HL-60/S4 treated with retinoic acid at 250 ng/mL for 4 days and 3 days (cell line): ENCODE data around the gene AGMO.

Experiments used
- in situ Hi-C: fragments of 300-500 bp; cut with MboI; formaldehyde crosslinking; loops from 2 replicates; pipeline ENCODE4 v1.7.0; 2022; ENCODE audit warnings: low sequenced_read_pairs

AGMO gene

GRCh38 chr7:15248514-15248913 lies 313.3 kb downstream of the AGMO start:
- in situ Hi-C loops: no loop called here

GRCh38 chr7:15245831-15246230 lies 316.0 kb downstream of the AGMO start:
- in situ Hi-C loops: no loop called here

- in situ Hi-C loops: no loop called here
Observed at GRCh38 chr7:15239801-15240200, 322.0 kb downstream of the AGMO start.

GRCh38 chr7:15236952-15237351 lies 324.9 kb downstream of the AGMO start:
- in situ Hi-C loops: no loop called here

- in situ Hi-C loops: no loop called here
Observed at GRCh38 chr7:15234431-15234830, 327.4 kb downstream of the AGMO start.

GRCh38 chr7:15228831-15229230 lies 333.0 kb downstream of the AGMO start:
- in situ Hi-C loops: no loop called here

- in situ Hi-C loops: no loop called here
Observed at GRCh38 chr7:15225981-15226380, 335.8 kb downstream of the AGMO start.

GRCh38 chr7:15219758-15220157 lies 342.1 kb downstream of the AGMO start:
- in situ Hi-C loops: no loop called here

- in situ Hi-C loops: no loop called here
Observed at GRCh38 chr7:15218261-15218660, 343.6 kb downstream of the AGMO start.

GRCh38 chr7:15215616-15216015 lies 346.2 kb downstream of the AGMO start:
- in situ Hi-C loops: no loop called here

- in situ Hi-C loops: no loop called here
Observed at GRCh38 chr7:15214976-15215375, 346.8 kb downstream of the AGMO start.

- in situ Hi-C loops: no loop called here
Observed at GRCh38 chr7:15213093-15213492, 348.7 kb downstream of the AGMO start.

GRCh38 chr7:15209429-15209828 lies 352.4 kb downstream of the AGMO start:
- in situ Hi-C loops: no loop called here

- in situ Hi-C loops: no loop called here
Observed at GRCh38 chr7:15204421-15204820, 357.4 kb downstream of the AGMO start.

- in situ Hi-C loops: no loop called here
Observed at GRCh38 chr7:15199482-15199881, 362.3 kb downstream of the AGMO start.

GRCh38 chr7:15197042-15197977 lies 364.5 kb downstream of the AGMO start:
- in situ Hi-C loops: no loop called here

- in situ Hi-C loops: no loop called here
Observed at GRCh38 chr7:15178065-15178464, 383.8 kb downstream of the AGMO start.

GRCh38 chr7:15176089-15176488 lies 385.7 kb downstream of the AGMO start:
- in situ Hi-C loops: no loop called here

- in situ Hi-C loops: no loop called here
Observed at GRCh38 chr7:15175152-15175551, 386.7 kb downstream of the AGMO start.

GRCh38 chr7:15174485-15174884 lies 387.3 kb downstream of the AGMO start:
- in situ Hi-C loops: no loop called here

- in situ Hi-C loops: no loop called here
Observed at GRCh38 chr7:15168489-15168888, 393.3 kb downstream of the AGMO start.

GRCh38 chr7:15167912-15168311 lies 393.9 kb downstream of the AGMO start:
- in situ Hi-C loops: no loop called here

GRCh38 chr7:15166620-15167019 lies 395.2 kb downstream of the AGMO start:
- in situ Hi-C loops: no loop called here
